ENCODE results near the gene TPRG1L.

The TPRG1L gene

DNA sequence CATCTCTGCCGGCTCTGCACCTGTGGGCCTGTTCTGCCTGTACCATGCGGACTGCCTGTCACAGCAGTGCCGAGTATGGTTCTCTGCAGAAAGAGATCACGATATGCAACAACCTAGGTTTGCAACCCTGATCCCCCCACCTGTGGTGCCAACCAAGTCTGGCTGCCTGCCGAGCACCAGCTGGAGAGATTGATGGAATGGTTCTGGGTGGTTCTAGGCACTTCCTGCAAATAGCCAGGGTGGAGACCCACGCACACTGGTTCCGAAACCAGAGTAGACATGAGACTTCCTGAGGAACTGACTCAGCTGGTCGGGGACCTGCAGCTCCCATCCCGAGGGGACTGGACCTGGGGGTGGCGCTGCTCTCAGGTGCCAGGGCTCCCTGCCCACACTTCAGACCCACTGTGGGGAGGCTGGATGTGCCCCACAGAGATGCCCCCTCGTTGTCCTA lies 5.4 kb downstream of the TPRG1L start:
- DNase-seq = no peak

DNA sequence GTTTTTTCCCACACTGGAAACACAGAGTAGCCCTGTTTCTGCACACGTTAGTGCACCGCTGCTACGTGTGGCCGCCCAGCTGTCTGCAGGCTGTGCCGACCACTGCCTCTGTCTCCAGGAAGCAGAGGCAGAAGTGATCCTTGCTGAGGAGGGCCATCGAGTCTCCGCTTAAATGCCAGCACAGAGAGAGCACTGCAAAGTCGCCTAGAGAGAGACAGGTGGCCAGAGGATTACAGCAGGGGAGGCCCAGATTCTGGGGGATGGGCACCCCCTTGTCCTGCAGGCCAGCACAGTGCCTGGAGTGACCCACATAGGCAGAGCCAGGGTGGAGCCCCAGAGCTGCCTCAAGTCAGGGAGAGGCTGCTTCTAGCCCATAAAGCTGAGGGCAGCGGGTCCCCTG lies 6.1 kb downstream of the TPRG1L start:
- DNase-seq = no peak

DNA sequence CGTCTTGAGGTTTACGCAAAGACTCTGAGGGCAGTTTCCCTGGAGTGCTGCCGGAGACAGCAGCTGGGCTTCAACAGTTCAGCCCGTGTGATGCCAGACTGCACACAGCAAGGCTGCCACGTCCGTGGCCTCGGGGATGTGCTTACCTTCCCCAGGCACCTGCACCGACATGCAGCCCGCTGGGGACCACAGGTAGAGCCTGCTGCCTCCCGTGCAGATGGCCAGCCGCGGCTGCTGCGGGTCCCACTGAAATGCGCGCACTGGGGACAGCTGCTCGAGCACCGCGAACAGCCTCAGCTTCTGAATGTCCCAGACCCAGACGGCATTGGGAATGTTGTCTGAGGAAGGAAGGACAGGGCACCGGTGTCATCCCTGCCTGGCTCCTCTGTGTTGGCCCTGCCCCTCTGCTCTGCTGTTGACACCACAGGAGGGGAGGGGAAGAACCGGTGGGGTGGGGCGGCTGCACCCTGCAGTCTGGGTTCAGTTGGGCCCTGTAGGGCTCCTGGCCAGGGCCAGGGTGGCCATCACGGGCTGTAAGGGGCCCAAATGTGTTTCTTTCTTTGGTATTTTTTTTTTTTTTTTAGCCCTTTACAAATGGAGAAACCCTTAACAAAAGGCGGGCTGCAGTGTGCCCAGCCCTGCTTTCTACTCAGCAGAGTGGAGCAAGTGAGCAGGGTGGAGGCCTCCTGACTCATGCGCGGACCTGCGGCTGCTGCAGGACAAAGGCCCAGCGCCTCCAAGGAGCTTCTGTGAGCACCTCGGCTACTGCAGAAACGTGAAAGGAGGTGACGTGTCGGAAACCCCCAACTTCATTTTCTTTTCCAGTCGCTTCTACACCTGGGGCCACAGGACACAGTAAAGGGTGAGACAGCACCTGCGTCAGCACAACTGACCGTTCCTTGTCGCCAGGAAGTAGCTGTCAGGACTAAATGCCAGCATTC lies 6.8 kb downstream of the TPRG1L start:
- DNase-seq = no peak

DNA sequence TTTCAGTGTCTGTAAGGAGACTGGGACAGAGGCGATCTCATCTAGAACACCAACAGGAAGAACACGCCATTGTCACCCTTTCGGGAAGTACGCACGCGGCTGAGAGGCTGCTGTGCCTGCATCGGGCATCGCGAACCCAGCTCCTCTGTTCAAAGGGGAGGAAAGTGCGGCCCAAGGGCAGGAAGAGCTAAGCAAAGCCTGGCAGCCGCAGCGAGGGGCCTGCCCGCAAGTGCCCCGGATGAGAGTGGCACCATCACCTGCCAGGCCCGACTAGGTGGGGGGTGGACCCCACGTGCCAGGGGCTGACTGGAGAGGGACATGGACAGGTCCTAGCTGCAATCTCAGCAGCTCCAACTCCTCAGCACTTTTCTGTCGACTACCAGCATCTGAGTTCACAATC lies 7.5 kb downstream of the TPRG1L start:
- no peak for DNase-seq

DNA sequence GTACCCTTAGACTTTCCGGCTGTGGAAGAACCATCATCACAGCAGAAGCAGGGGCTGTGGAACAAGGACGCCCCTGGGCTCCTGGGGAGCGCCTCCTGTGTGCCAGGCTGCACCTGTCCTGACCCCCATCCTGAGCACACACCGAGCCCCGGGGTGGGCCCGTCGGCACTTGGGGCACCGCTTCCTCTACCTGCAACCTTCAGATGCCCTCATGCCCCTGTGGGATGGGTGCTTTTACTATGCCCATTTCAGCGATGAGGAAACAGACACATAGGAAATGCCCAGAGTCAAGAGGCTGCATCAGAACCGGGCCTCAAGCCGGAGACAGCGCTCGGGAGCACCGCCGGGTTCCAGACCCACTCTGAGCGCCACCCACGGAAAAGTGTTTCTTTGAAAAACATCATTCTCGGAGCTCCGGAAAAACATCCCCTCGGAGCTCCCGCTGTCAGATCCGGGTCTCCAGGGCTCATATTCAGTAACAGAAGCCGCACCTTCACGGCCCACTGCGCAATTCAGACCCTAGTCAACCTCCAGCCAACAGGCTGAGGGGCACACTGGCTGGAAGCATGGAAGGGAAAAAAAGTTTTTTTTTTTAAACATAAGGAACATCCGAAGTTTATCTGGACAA lies 8.0 kb downstream of the TPRG1L start:
- DNase-seq = no peak

DNA sequence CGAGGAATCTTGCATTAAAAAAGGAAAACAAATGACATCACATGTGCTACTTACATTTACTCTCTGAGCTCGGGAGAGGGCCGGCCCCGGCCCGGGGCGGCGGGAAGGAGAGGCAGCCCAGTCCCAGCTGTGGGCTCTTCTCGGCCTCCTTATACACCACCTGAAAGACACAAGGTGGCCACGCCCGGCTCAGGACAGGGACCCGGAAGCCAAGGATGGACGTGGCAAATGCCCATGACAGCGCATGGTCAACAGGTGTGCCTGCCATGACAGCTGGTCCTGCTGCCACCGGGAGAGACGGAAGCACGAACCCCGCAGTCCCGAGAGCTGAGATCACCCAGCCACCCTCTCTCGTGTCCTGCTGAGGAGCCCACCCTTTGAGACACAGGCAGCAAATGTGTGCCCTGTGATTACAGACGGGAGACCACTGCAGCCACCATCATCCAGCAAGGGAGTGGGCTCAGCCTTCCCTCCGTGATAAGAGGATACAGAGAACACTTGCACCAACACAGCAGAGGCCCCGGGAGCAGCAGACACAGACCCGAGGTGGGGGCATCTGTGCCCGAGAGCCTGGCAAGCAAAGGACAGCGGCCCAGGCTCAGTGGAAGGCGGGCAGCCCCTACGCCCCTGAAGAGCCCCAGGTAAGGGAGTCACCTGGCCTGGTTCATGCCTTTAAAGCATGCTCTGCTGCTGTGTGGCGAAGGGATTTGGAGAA lies 8.7 kb downstream of the TPRG1L start:
- DNase-seq = no peak

DNA sequence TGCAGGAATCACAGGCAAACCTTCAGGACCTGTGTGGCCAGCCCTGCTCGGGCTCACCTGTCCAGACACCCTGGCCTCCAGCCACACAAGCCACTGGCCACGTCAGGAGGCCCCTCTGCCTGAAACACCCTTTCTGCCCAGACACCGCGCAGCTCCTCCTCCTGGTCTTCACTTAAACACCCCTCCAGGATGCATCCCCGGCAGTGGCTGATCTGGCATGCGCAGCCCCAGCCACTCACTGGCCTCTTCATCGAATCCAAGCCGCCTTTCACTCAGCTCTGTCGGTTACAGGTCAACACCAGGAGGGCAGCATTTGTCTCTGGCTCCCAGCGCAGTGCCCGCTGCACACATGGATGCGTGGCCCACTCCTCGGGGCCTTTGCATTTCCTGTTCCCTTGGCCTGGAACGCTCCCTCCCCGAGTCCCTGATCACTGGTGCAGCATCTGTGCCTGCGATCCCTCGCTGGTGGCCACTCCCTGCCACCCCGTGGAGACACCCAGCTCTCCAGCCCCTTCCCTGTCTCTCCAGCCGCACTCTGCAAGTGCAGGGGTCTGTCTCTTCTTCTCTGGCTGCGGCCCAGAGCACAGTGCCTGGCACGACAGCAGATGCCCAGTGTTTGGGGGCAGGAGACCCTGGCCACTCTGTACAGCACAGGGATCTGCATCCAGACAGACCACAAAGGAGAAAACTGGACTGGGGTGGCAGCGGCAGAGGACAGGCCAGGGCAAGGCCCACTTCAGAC lies 9.4 kb downstream of the TPRG1L start:
- no peak for DNase-seq

DNA sequence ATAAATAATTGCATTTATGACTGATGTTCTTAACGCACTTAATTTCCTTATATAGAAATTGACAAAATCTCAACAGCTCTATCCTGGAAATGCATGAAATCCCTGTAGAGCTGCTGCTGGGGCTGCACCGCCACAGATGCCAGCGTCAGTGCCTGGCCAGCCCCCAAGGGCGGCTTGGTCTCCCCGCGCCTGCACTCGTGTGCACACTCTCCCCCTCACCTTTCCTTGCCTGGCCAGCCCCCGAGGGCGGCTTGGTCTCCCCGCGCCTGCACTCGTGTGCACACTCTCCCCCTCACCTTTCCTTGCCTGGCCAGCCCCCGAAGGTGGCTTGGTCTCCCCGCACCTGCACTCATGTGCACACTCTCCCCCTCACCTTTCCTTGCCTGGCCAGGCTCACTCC lies 11.3 kb downstream of the TPRG1L start:
- no peak for DNase-seq

DNA sequence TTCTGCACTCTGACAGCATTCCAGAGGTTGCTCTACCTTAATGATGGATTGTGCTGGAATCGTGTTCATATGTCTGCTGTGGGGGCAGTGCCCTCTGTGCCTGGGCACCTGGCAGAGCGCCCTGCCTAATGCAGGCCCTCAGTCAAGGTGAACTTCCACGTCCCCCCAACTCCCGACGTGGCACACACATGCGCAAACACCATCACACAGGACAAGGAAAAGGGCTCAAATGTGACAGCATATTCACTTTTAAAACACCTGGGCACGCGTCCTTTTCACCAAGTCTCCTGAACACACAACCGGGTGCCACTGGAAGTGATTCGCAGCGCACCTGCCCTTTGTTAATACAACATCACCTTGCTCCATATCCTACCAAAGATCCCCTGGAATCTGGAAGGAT lies 11.7 kb downstream of the TPRG1L start:
- no peak for DNase-seq

DNA sequence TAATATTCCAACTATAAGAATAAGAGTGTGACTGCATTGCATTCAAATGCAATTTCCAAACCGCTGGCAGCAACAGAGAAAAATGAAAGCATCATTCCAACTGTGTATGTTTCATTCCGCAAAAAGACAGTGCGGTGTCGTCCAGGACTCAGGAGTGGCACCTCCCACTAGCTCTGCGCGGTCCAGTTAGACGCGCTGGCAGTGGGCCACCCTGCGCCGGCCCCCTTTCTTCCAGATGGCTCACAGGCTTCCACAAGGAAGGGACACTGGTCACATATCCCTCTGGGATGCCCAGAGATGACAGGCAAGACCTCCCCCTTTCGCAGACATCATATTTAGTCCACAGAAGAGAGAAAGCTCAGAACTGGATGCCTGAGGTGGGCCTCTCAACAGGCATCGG lies 13.2 kb downstream of the TPRG1L start:
- DNase-seq = no peak

DNA sequence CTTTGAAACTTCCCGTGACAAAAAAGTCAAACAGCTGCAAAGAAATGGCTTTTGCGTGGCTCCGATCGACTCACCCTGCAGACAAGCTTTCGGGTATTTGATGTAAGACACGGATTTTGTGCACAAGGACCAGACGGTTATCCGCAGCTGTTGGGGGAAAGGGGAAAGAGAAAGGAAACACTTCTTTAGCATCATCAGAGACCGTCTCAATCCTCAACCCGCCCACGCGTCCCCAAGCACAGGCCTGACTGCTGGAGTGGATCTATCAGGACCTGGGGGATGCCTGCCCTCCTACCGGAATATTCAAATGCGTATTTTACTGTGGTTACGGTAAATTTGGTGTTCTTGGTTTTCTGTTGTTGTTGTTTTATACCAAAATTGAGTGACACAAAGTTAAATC lies 13.9 kb downstream of the TPRG1L start:
- DNase-seq = no peak

DNA sequence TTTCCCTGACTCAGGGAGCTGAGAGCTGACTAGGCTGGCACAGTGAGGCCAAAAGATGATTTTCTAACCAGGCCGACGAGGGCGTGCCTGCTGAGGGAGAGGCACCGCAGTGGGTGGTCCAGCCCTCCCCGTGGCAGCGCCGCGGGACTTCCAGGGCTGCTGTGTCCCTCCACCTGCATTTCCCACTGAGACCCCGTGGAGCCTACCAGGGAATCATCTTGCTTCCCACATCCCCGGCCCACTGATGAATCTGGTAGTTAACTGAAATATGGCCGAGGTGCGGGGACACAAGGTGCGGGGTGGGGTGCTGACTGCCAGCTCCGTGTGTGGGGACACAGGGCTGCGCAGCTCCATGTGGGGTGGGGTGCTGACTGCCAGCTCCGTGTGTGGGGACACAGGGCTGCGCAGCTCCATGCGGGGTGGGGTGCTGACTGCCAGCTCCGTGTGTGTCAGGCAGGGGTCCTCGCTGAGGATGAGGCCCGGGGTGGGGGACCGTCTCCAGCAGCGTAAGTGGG lies 14.6 kb downstream of the TPRG1L start:
- DNase-seq = no peak

DNA sequence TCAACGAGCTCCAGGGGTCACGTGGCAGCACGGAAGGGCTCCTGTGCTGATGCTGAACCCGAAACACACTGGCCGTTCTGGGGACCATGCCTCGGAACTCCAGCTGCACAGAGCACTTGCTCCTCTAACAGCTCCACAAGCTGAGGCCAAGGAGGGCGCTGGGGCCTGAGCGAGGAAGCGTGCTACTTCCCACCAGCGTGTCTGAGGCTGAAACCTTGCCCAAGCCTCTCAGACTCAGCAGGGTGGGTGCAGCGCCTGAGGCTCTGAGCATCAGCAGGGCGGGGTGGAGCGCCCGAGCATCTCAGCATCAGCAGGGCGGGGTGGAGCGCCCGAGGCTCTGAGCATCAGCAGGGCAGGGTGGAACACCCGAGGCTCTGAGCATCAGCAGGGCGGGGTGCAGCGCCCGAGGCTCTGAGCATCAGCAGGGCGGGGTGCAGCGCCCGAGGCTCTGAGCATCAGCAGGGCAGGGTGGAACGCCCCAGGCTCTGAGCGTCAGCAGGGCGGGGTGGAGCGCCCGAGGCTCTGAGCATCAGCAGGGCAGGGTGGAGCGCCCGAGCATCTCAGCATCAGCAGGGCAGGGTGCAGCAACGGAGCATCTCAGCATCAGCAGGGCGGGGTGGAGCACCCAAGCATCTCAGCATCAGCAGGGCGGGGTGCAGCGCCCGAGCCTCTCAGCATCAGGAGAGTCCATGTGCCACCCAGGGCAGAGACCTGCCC lies 15.5 kb downstream of the TPRG1L start:
- no peak for DNase-seq

DNA sequence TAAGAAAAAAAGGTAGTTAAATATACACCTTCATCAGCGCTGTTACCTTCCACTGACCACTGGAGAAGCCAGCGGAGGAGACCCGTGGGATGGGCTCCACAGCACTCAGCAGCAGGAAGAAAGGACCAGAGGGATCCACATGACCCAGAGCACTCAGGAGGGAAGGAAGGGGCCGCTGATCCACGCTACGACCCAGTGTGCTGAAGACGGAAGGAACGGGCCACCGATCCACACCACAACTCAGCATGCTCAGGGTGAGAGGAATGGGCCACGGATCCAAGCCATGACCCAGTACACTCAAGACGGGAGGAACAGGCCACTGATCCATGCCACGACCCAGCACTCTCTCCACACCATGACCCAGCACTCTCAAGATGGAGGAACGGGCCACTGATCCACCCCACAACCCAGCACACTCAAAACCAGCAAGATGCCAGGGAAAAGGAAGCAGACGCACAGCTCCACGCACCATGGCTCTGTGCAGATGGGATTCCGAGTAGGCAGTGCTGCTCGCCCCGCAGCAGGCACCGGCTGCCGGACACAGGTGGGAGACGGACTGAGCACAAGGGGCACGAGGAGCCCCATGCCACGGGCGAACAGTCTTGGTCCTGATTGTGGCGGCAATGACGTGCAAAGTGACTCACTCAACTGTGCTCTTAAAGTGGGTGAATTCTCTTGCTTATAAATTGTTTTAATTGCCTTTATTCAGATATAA lies 16.4 kb downstream of the TPRG1L start:
- DNase-seq = no peak

DNA sequence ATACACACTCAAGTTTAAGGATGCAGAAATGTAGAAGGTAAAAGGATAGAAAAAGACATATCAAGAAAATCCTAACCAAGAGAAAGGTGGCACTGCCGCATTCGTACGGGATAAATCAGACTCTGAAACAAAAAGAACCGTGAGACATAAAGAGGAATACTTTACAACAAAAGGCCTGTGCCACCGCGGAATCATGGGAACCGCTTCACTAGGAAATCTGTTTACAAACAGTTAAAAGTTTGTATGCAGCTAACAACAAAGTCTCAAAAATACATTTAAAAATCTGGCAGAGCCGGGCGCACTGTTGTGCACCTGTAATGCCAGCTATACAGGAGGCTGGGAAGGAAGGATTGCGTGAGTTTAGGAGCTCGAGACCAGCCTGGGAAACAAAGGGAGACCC lies 17.0 kb downstream of the TPRG1L start:
- DNase-seq = no peak

DNA sequence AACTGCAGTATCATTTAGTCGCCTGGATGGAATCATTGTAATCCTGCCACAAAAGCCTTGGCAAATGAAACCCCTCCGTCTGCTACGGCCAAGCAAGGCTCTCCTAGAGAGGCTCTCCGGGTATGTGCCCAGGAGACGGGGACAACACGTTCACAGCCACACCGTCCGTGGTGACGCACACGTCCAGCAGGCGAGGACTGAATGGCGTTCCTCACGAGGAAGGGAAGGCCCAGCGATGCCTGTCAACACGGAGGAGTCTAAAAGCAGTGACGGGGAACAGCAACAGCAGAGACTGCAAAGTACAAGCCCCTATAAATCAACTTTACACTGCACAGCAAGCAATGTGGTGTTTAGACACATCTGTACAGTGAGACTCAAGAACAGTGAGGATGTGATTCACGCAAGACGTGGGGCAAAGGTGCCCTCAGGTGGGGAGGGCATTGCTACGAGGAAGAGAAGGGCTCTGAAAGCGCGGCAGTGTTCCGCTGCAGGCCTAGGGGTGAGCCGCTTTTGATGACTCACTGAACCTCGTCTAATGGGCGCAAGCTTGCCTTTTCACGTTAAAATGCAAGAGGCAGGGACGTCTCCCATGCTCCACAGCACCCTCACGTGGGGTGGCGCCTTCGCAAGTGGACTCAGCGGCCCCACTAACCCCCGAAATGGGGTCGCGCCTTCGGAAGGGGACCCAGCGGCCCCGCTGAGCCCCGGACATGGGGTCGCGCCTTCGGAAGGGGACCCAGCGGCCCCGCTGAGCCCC lies 18.3 kb downstream of the TPRG1L start:
- no peak for DNase-seq

DNA sequence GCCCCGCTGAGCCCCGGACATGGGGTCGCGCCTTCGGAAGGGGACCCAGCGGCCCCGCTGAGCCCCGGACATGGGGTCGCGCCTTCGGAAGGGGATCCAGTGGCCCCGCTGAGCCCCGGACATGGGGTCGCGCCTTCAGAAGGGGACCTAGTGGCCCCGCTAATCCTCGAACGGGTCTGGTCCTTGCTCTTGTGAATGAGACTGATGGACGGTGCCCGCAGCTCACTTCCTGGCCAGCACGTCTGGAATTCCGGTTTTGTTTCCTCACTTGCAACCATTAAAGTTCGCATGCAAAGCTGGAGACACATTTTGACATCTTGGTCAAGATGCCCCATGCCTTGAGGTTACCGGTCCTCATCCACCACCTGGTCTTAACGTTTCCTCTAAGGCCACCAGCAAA lies 19.5 kb downstream of the TPRG1L start:
- no peak for DNase-seq

DNA sequence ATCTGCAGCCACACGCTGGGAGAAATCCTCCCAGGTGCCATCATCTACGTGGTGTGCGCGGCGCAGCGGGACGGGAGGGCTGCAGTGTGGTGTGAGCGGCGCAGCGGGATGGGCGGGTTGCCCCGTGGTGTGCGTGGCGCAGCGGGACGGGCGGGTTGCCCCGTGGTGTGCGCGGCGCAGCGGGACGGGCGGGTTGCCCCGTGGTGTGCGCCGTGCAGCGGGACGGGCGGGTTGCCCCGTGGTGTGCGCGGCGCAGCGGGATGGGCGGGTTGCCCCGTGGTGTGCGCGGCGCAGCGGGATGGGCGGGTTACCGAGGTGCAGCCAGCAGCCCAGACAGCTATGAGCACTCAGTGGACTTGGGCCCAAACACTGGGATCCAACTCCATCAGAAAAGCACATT lies 20.4 kb downstream of the TPRG1L start:
- no peak for DNase-seq

DNA sequence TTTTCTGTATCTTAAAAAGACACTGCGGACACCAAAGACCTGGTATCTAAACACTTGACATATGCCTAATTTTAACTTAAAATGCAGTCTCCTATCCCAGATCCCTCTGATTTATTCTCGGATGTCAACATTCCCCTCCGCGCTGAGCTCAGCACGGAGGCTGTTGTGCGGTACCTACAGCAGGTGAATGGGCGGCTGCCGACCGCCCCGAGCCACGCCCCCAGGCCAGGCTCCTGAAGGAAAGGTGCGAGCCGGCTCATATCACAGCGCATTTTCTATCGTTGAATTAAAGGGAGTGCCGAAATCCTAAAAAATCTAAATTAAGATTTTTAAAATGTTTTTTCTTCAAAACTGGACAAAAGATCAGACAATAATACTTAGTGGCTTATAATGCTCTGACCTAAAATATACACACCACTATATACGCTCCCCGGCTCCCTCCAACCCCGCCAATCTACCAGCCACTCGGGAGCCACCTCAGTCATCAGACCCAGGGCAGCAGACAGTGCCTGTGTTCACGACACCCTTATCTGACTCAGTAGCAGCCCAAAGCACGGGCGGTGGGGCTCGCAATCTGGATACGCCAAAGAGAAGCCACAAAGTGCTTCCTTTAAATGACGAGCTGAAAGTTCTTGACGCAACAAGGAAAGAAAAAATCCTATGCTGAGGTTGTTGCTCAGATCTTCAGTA lies 21.0 kb downstream of the TPRG1L start:
- no peak for DNase-seq

DNA sequence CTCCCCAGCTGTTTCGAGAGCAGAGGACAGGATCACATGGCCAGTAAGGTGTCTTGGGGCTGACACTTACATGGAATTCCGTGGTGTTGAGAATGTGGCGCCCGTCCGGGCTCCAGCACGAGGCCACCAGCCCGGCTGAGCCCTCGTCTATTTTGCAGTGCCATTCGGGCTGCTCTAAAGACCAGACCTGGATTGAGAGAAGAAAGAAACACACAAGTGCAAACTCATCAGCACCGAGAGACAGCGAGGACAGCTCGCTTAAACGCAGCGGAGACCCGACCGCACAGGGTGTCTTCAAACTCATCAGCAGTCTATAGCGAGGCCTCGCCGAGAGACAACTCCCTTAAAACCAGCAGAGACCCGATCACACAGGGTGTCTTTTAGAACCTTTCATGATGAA lies 21.8 kb downstream of the TPRG1L start:
- DNase-seq = no peak

Data from right forelimb (tissue), 1 donor.